RPMI7951 (cell line): ENCODE data around the gene SLC25A21. TPM values are rescaled to one million over a fixed set of nuclear protein-coding genes. Genes with fewer than 3 reads are reported as not detected.

Experiments used
- DNase-seq: peaks from one replicate; pipeline ENCODE4 v3.0.0-alpha.2; 2012; ENCODE audit warnings: low read depth
- total RNA-seq: library from RNA; depleted of rRNA; stranded (reverse); fragments of >200 nt; shearing (Covaris generic); gene quantifications from 2 replicates; pipeline ENCODE4 v1.2.3, GENCODE V29; 2014

SLC25A21 gene
- total RNA-seq, 1 experiment from 2014 or later: 0.84 TPM

- DNase-seq: no peak
Observed at GRCh38 chr14:36767603-36768281, 404.7 kb downstream of the SLC25A21 start.

GRCh38 chr14:36766974-36767373 is 405.4 kb downstream of the SLC25A21 start:
- no peak for DNase-seq

GRCh38 chr14:36757734-36758601 is 414.4 kb downstream of the SLC25A21 start:
- DNase-seq: no peak

GRCh38 chr14:36756226-36756625 is 416.2 kb downstream of the SLC25A21 start:
- no peak for DNase-seq

GRCh38 chr14:36755756-36756155 is 416.6 kb downstream of the SLC25A21 start:
- no peak for DNase-seq

- no peak for DNase-seq
Observed at GRCh38 chr14:36751920-36752319, 420.5 kb downstream of the SLC25A21 start.

- no peak for DNase-seq
Observed at GRCh38 chr14:36751106-36751505, 421.3 kb downstream of the SLC25A21 start.

- DNase-seq: no peak
Observed at GRCh38 chr14:36750244-36750643, 422.2 kb downstream of the SLC25A21 start.

GRCh38 chr14:36748610-36749213 is 423.7 kb downstream of the SLC25A21 start:
- DNase-seq: no peak

GRCh38 chr14:36747411-36748184 is 424.8 kb downstream of the SLC25A21 start:
- DNase-seq: no peak

- DNase-seq: no peak
Observed at GRCh38 chr14:36746872-36747271, 425.5 kb downstream of the SLC25A21 start.

- DNase-seq: no peak
Observed at GRCh38 chr14:36741858-36742257, 430.5 kb downstream of the SLC25A21 start.

- peak; percentile 5 for DNase-seq
Observed at GRCh38 chr14:36738269-36738668, 434.1 kb downstream of the SLC25A21 start.

GRCh38 chr14:36726128-36726527 is 446.3 kb downstream of the SLC25A21 start:
- DNase-seq: no peak

- no peak for DNase-seq
Observed at GRCh38 chr14:36724162-36724561, 448.2 kb downstream of the SLC25A21 start.

GRCh38 chr14:36723530-36723929 is 448.9 kb downstream of the SLC25A21 start:
- no peak for DNase-seq

- DNase-seq: no peak
Observed at GRCh38 chr14:36721877-36722276, 450.5 kb downstream of the SLC25A21 start.

- no peak for DNase-seq
Observed at GRCh38 chr14:36720657-36721056, 451.7 kb downstream of the SLC25A21 start.

- no peak for DNase-seq
Observed at GRCh38 chr14:36719823-36720222, 452.6 kb downstream of the SLC25A21 start.

- DNase-seq: no peak
Observed at GRCh38 chr14:36718216-36718615, 454.2 kb downstream of the SLC25A21 start.

GRCh38 chr14:36717363-36717762 is 455.0 kb downstream of the SLC25A21 start:
- no peak for DNase-seq
